HG03095 (cell line): ENCODE data around the gene MGST1.

ENCODE experiments used
- ATAC-seq: cut with Tn5 transposase; IDR thresholded peaks from one replicate; pipeline ENCODE4 v1.9.1; 2021; ENCODE audit warnings: moderate library complexity; ENCODE audit not compliant: unreplicated experiment

Gene MGST1

GRCh38 chr12:16347391-16348298, at the start of gene MGST1:
TSS of gene MGST1 (plus strand) at chr12:16347645. CDS start at chr12:16354253, 6,608 bp downstream.
- ATAC-seq, result peak; percentile 49

- no peak for ATAC-seq
These were observed 48.0 kb upstream of the MGST1 start for GRCh38 chr12:16299403-16299802.

DNA sequence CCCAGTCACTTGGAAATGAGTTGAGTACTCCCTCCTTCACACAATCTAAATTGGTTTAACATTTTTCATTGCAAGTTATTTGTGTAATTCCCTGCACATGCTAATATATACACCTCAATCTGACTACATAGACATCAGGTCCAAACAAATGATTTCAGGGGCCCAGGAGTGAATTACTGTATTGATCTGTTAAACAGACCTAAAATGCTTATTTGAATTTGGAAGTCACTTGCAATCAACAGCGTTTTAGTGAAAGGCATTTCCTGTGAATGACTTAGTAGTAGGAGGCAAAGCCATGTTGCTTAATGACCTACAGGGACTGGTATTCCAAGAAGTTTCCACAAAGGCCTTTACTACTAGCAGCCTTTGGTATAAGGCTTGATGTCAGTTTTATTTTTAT, 47.3 kb upstream of the MGST1 start:
- no peak for ATAC-seq

GRCh38 chr12:16300736-16301135, 46.7 kb upstream of the MGST1 start:
- ATAC-seq, result no peak

DNA sequence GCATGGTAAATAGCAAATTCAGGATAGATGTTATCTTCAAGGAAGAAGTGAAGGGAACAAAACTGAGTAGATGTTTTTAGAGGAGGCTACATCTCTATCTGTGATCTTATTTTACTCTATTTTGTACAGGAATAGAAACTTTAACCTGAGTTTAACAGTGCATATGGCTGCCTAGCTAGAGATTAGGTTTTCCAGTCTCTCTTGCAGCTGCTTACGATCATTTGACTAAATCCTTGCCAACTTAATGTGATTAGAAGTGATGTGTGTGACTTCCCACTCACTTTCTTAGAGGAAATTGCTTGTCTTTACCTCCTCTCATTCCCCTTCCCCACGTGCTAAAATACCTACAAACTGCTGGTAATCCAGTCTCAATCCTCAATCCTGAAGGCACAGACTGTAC, 43.5 kb upstream of the MGST1 start:
- ATAC-seq, result no peak

DNA sequence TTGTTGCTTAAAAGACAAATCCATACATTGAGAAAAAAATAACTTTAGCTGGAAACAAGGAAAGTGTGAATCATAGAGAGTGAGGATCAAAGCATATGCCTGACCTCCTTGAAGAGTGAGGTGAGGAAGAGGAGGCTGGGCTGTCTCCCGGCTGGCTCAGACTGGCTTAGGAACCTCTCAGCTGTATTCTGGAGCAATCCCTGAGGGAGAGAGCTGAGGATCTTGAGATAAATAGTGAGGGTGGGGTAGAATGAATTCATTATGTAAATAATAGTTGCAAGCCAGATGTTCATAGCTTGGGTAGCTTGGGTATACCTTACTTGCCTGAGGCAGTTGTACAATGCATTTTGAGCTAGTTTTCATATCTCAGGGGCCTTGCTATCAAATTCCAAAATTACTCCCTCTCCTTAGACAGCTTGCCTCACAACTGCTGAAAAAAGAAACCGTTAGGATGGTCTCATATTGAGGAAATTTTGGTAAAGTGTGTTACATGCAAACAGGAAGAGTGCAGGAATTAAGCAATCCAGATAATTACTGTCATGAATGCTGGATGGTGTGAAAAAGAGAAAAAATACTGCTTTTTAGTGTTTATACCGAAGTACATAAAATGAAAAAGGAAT, 39.5 kb upstream of the MGST1 start:
- no peak for ATAC-seq

- no peak for ATAC-seq
These were observed 36.5 kb upstream of the MGST1 start for GRCh38 chr12:16310934-16311333.

DNA sequence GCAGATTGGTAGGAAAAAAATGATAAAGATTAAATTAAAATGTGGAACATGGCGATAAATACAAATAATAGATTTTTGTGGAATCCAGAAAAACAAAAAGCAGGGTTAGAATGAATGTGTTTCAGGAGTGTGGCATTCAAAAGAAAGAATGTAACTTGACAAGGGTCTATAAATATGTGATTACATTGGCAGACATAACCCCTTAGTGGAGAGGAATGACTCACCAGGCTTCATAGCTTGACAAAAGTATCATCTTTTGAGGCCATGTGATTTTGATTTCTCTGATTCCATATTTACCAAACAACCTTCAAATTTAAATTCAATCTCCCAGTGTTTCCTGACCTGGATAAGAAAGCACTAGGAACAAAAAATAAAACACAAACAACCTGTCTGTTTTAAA, 24.4 kb upstream of the MGST1 start:
- ATAC-seq, result no peak

GRCh38 chr12:16323638-16324037, 23.8 kb upstream of the MGST1 start:
- no peak for ATAC-seq

DNA sequence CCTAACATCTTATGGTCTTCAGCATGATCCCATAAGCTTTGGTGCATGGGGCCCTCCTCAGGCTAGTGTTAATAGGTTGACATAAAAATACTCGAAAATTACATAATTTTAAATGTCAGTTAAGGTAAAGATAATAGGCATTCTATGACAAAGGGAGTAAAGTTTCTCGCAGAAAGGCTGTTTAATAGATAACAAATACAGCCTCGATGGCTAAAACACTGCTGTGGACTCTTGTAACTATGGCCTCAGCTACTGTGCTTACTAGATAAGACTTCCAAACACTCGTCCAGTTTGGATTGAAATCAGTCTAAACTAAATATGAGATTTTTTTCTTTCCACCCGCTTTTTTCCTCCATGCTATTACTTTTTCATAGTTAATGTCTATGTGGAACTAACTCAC, 23.2 kb upstream of the MGST1 start:
- no peak for ATAC-seq

DNA sequence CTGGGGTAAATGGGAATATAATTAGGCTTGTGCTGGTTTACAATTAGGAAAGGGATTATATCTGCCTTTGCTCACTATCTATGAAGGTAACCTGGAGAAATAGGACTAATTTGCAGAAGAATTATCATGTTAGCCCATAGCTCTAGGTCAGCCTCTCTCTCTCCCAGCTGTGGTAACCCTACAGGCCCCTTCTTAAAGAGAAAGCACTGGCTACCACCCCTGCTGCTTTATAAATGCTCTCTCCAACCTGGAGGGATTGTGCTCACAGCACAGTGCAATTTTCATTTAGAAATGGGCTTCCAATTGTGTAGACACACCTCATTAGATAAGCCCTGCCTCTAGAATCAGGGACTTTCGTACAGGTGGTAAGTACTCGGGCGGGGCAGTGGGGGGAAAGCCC, 22.7 kb upstream of the MGST1 start:
- ATAC-seq, result no peak

- ATAC-seq, result no peak
These were observed 22.0 kb upstream of the MGST1 start for GRCh38 chr12:16325426-16325825.

GRCh38 chr12:16327963-16328362, 19.5 kb upstream of the MGST1 start:
- no peak for ATAC-seq

GRCh38 chr12:16329594-16329993, 17.9 kb upstream of the MGST1 start:
- no peak for ATAC-seq

DNA sequence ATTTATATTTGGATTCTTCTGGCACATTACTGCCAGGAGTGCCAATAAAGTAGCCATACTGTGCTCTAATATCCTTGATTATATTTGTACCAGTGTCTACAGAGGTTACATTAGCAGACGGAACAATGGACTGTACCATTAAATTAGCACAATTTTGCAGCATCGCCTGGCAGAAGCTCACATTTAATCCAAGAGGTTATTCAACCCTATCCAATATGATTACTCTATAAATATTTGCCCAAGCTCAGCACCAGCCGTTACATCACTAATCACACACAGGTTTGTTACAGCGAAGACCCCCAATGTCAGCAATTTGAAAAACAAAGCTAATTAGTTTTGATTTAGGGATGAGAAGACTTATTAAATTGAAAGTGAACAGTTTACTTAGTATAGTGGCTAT, 16.9 kb upstream of the MGST1 start:
- no peak for ATAC-seq

GRCh38 chr12:16331998-16332397, 15.4 kb upstream of the MGST1 start:
- no peak for ATAC-seq

DNA sequence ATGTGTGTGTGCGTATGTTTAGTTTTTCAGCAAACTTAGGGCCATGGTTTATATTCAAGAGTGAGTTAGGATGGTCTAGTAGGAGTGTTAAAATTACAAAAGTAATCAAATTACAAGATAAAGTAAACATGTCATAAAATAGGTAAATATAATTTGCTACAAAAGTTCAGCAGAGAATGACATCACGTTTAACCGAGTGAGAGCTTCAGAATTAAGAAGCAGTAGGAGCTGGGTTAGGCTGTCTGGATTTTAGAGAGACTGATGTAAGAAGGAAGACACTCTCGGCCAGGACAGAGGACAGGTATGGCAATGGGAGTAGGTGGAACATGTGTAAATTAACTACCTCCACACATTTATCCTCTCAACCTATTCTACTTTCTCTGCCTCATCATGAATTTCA, 11.6 kb upstream of the MGST1 start:
- ATAC-seq, result no peak

DNA sequence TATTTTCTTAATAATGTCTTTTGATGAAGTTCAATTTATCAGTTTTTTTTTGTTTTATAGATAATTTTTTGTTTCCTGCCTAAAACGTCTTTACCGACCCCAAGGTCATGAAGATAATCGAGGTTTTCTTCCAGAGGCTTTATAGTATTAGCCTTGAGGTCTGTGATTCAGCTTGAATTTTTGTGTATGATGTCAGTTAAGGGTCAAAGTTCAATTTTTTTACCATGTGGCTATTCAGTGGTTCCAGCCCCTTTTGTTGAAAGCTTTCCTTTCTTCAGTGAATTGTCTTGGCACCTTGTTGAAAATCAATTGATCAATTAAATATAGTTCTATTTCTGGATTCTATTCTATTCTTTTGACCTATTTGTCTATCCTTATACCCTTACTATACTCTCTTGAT, 3.2 kb upstream of the MGST1 start:
- ATAC-seq, result no peak

- ATAC-seq, result no peak
These were observed 2.3 kb upstream of the MGST1 start for GRCh38 chr12:16345105-16345504.

DNA sequence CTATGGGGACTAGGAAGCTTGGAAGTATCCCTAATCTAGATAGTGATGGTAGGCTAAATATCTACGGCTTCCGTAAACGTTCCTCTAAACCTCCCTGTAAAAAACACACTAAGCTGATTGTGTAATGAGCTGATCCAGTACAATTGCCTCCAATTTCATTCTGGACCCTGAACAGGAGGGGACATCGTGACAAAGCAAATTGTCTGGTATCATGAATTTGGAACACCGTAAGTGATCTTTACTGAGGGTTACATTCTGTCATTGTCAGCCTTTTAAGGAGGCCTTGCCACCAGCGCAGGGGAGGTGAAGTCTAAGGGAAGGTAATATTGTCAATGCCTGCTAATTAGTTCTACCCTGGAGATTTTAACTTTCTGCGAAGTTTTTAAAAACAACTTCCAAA, 487 bp upstream of the MGST1 start:
- no peak for ATAC-seq

GRCh38 chr12:16348435-16349130, 1.1 kb downstream of the MGST1 start:
- no peak for ATAC-seq

GRCh38 chr12:16349131-16349460, 1.7 kb downstream of the MGST1 start:
- ATAC-seq, result no peak
